ENCODE measurements around the gene DKK2. TPM values are rescaled to one million over a fixed set of nuclear protein-coding genes. Genes with fewer than 3 reads are reported as not detected.

The DKK2 gene
- total and polyA plus RNA-seq, 2 donors from 2014 or later: 0.19 to 0.22 TPM

DNA sequence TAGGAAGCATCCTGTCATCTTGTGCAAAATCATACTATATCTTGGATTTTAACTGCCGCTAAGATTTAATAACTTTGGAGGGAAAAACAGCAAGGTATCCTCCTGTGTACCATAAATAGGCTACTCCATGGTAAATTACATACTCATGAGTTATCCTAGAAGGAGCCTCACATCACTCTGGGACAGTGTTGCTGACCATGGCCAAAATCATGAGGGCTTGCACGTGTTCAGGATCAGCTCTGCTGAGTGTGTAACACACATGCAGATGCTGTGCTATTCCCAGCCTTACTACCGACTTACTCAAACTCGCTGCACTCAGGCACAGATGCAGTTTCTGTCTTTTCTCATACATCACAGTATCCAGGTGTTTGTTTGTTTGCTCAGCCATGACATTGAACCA, 56.6 kb downstream of the DKK2 start:
- no peak for FAIRE-seq
- Histone ChIP-seq H3K4me1 (ENCODE audit: control insufficient read depth in 2 of 3, insufficient read depth in 2 of 3, low read depth in 1 of 3, low read length in 3 of 3) (no peaks in the 10 kb centered on the region), H3K27me3 (ENCODE audit: control insufficient read depth, insufficient read depth, low read length) (no peaks in the 10 kb centered on the region), H3K4me3 (ENCODE audit: low read length in 3 of 3) (no peak overlapping the region), H3K36me3 (ENCODE audit: control insufficient read depth in 2 of 3, insufficient read depth in 3 of 3, low read length in 3 of 3) (no peaks in the 10 kb centered on the region), H3K9me3 (ENCODE audit: control insufficient read depth in 2 of 3, insufficient read depth in 1 of 3, low read length in 3 of 3) (no peaks in the 10 kb centered on the region), H3K27ac (ENCODE audit: low read depth in 2 of 2, low read length in 2 of 2) (no peak overlapping the region), H3K9ac (ENCODE audit: low read length in 3 of 3) (no peak overlapping the region)
- no peak for TF ChIP-seq CTCF (IDR thresholded peaks at IDR 0.05; ENCODE audit: borderline replicate concordance, extremely low read depth, insufficient read depth)
- intact Hi-C loops (cut with DNase I): no loop called here
- DNase-seq: no peak

- Histone ChIP-seq H3K9me3 (ENCODE audit: control insufficient read depth in 2 of 3, insufficient read depth in 1 of 3, low read length in 3 of 3) (no peaks in the 10 kb centered on the region), H3K27ac (ENCODE audit: low read depth in 2 of 2, low read length in 2 of 2) (no peak overlapping the region), H3K4me1 (ENCODE audit: control insufficient read depth in 2 of 3, insufficient read depth in 2 of 3, low read depth in 1 of 3, low read length in 3 of 3) (no peaks in the 10 kb centered on the region), H3K4me3 (ENCODE audit: low read length in 3 of 3) (no peak overlapping the region), H3K9ac (ENCODE audit: low read length in 3 of 3) (no peak overlapping the region), H3K27me3 (ENCODE audit: control insufficient read depth, insufficient read depth, low read length) (no peaks in the 10 kb centered on the region), H3K36me3 (ENCODE audit: control insufficient read depth in 2 of 3, insufficient read depth in 3 of 3, low read length in 3 of 3) (no peaks in the 10 kb centered on the region)
- intact Hi-C loops (cut with DNase I): no loop called here
- no peak for FAIRE-seq
- no peak for DNase-seq
- TF ChIP-seq CTCF (IDR thresholded peaks at IDR 0.05; ENCODE audit: borderline replicate concordance, extremely low read depth, insufficient read depth): no peak
Measured at GRCh38 chr4:106978046-106978774, 57.9 kb downstream of the DKK2 start.

DNA sequence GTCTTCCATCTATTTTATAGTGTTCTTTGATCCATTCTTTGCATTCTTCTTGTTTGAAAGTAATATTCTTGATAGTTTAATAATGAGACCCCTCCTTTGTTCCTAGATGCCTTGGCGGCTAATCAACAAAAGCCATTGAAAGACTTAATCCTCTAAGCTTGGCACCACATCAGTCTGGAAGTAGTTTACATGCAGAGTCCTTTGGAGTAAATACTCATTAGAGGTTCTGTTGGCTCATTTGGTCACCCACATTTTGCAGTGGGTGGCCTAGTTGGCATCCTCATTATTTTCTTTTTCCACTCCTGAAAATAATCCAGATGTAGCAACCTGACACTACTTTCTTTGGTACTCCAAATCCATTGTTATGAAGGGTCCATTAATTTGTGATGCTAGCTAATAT, 64.5 kb downstream of the DKK2 start:
- Histone ChIP-seq H3K9me3 (ENCODE audit: control insufficient read depth in 2 of 3, insufficient read depth in 1 of 3, low read length in 3 of 3) (no peaks in the 10 kb centered on the region), H3K36me3 (ENCODE audit: control insufficient read depth in 2 of 3, insufficient read depth in 3 of 3, low read length in 3 of 3) (no peaks in the 10 kb centered on the region), H3K4me3 (ENCODE audit: low read length in 3 of 3) (no peak overlapping the region), H3K4me1 (ENCODE audit: control insufficient read depth in 2 of 3, insufficient read depth in 2 of 3, low read depth in 1 of 3, low read length in 3 of 3) (no peaks in the 10 kb centered on the region), H3K9ac (ENCODE audit: low read length in 3 of 3) (no peak overlapping the region), H3K27ac (ENCODE audit: low read depth in 2 of 2, low read length in 2 of 2) (no peak overlapping the region), H3K27me3 (ENCODE audit: control insufficient read depth, insufficient read depth, low read length) (no peaks in the 10 kb centered on the region)
- FAIRE-seq (no peak), DNase-seq (no peak)
- intact Hi-C loops (cut with DNase I): no loop called here
- TF ChIP-seq CTCF (IDR thresholded peaks at IDR 0.05; ENCODE audit: borderline replicate concordance, extremely low read depth, insufficient read depth): no peak

DNA sequence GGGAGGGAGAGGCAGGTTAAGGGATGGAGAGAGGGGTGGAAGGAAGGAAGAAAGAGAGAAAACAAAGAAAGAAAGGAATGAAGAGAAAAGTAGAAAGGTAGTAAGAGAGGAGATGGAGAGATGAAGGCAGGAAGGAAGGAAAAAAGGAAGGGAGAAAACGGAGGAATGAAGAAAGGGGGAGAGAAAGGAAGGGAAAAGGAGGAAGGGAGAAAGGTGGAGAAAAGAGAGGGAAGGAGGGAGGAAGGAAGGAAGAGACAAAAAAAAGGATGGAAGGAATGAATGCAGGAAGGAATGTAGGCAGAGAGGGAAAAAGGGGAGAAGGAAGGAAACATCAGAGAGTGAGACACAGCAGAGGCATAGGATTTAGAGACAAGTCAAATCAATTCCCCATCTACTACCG, 68.2 kb downstream of the DKK2 start:
- DNase-seq: no peak
- no peak for FAIRE-seq
- Histone ChIP-seq H3K4me3 (ENCODE audit: low read length in 3 of 3) (no peak overlapping the region), H3K27me3 (ENCODE audit: control insufficient read depth, insufficient read depth, low read length) (no peaks in the 10 kb centered on the region), H3K9ac (ENCODE audit: low read length in 3 of 3) (no peak overlapping the region), H3K27ac (ENCODE audit: low read depth in 2 of 2, low read length in 2 of 2) (no peak overlapping the region), H3K36me3 (ENCODE audit: control insufficient read depth in 2 of 3, insufficient read depth in 3 of 3, low read length in 3 of 3) (no peaks in the 10 kb centered on the region), H3K9me3 (ENCODE audit: control insufficient read depth in 2 of 3, insufficient read depth in 1 of 3, low read length in 3 of 3) (no peaks in the 10 kb centered on the region), H3K4me1 (ENCODE audit: control insufficient read depth in 2 of 3, insufficient read depth in 2 of 3, low read depth in 1 of 3, low read length in 3 of 3) (no peaks in the 10 kb centered on the region)
- intact Hi-C loops (cut with DNase I): no loop called here
- no peak for TF ChIP-seq CTCF (IDR thresholded peaks at IDR 0.05; ENCODE audit: borderline replicate concordance, extremely low read depth, insufficient read depth)
